ENCODE results near the gene IRGM.
"Not testable (repeated sequence)": the region's sequence is repeated elsewhere in the genome, so short reads cannot be mapped to it uniquely, and the experiment has no call there.

The IRGM gene

GRCh38 chr5:150846308-150846653 is at the start of gene IRGM:
Gene IRGM, plus strand, starts transcription at chr5:150846521. Its CDS starts 1,603 bp downstream, at chr5:150848124.
- DNase-seq = not testable (repeated sequence)

GRCh38 chr5:150797384-150797783 is 48.9 kb upstream of the IRGM start:
- DNase-seq = no peak

GRCh38 chr5:150801117-150801927 is 45.0 kb upstream of the IRGM start:
- peak; percentile 37 for DNase-seq

- DNase-seq = no peak
These were observed 41.9 kb upstream of the IRGM start for GRCh38 chr5:150804388-150804787.

GRCh38 chr5:150809363-150809762 is 37.0 kb upstream of the IRGM start:
- DNase-seq = no peak

GRCh38 chr5:150815010-150815409 is 31.3 kb upstream of the IRGM start:
- no peak for DNase-seq

- no peak for DNase-seq
These were observed 29.4 kb upstream of the IRGM start for GRCh38 chr5:150816946-150817345.

- DNase-seq = no peak
These were observed 16.6 kb upstream of the IRGM start for GRCh38 chr5:150829744-150830143.

- DNase-seq = not testable (repeated sequence)
These were observed 14.5 kb upstream of the IRGM start for GRCh38 chr5:150831821-150832220.

- DNase-seq = no peak
These were observed 10.3 kb upstream of the IRGM start for GRCh38 chr5:150836064-150836463.

- no peak for DNase-seq
These were observed 9.6 kb upstream of the IRGM start for GRCh38 chr5:150836703-150837102.

GRCh38 chr5:150845185-150845859 is 999 bp upstream of the IRGM start:
- not testable (repeated sequence) for DNase-seq

- peak; percentile 52 for DNase-seq
These were observed 473 bp downstream of the IRGM start for GRCh38 chr5:150846654-150847333.

GRCh38 chr5:150847334-150847695 is 994 bp downstream of the IRGM start:
- no peak for DNase-seq

- no peak for DNase-seq
These were observed 1.9 kb downstream of the IRGM start for GRCh38 chr5:150848271-150848670.

GRCh38 chr5:150851039-150851438 is 4.7 kb downstream of the IRGM start:
- DNase-seq = no peak

- DNase-seq = no peak
These were observed 7.2 kb downstream of the IRGM start for GRCh38 chr5:150853561-150853960.

GRCh38 chr5:150856700-150857099 is 10.4 kb downstream of the IRGM start:
- DNase-seq = not testable (repeated sequence)

- no peak for DNase-seq
These were observed 14.0 kb downstream of the IRGM start for GRCh38 chr5:150860246-150860821.

- no peak for DNase-seq
These were observed 15.7 kb downstream of the IRGM start for GRCh38 chr5:150862070-150862469.

GRCh38 chr5:150879358-150879757 is 33.0 kb downstream of the IRGM start:
- DNase-seq = peak; percentile 7

GRCh38 chr5:150895431-150896428 is 49.4 kb downstream of the IRGM start:
- no peak for DNase-seq

All from NCI-H446 treated with DMSO at 0.1 percent for 48 hours (cell line).